ENCODE data around the gene DNHD1. TPM values are rescaled to one million over a fixed set of nuclear protein-coding genes. Genes with fewer than 3 reads are reported as not detected.

The DNHD1 gene
- total RNA-seq, 3 donors from 2014 or later (not counting 1 experiment from before 2014, with no cell fraction given) = 29.6 to 38.3 (median 31.4) TPM

GRCh38 chr11:6457581-6458320, 39.3 kb upstream of the DNHD1 start:
- Histone ChIP-seq H3K27ac (ENCODE audit: low read length) (no peak overlapping the region), H3K27me3 (ENCODE audit: control insufficient read depth, insufficient read depth, low read length) (no peaks in the 10 kb centered on the region), H3K4me3 (ENCODE audit: low read length) (no peak overlapping the region), H3K4me1 (ENCODE audit: control insufficient read depth, insufficient read depth, low read length) (no peaks in the 10 kb centered on the region), H3K9me3 (ENCODE audit: control insufficient read depth, insufficient read depth, low read length) (no peaks in the 10 kb centered on the region), H3K36me3 (ENCODE audit: control insufficient read depth, insufficient read depth, low read length) (peaks cover 25% of the 10 kb centered on the region)
- Mint-ChIP-seq H3K36me3 (peaks cover 5% of the 10 kb centered on the region), H3K27ac (no peak overlapping the region), H3K4me3 (no peak overlapping the region), H3K4me1 (no peaks in the 10 kb centered on the region), H3K27me3 (ENCODE audit: low read depth in 2 of 2) (no peaks in the 10 kb centered on the region), H3K9me3 (no peaks in the 10 kb centered on the region)
- no peak for ATAC-seq
- 93% methylated on average over 26 of the region's 26 CpGs for WGBS (ENCODE audit: insufficient coverage)
- TF ChIP-seq, protein P1, sequence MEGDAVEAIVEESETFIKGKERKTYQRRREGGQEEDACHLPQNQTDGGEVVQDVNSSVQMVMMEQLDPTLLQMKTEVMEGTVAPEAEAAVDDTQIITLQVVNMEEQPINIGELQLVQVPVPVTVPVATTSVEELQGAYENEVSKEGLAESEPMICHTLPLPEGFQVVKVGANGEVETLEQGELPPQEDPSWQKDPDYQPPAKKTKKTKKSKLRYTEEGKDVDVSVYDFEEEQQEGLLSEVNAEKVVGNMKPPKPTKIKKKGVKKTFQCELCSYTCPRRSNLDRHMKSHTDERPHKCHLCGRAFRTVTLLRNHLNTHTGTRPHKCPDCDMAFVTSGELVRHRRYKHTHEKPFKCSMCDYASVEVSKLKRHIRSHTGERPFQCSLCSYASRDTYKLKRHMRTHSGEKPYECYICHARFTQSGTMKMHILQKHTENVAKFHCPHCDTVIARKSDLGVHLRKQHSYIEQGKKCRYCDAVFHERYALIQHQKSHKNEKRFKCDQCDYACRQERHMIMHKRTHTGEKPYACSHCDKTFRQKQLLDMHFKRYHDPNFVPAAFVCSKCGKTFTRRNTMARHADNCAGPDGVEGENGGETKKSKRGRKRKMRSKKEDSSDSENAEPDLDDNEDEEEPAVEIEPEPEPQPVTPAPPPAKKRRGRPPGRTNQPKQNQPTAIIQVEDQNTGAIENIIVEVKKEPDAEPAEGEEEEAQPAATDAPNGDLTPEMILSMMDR (IDR thresholded peaks at IDR 0.05) = no peak
- no peak for DNase-seq
- intact Hi-C loops (cut with micrococcal nuclease) = no loop called here

- H3K4me3 Mint-ChIP-seq = no peak overlapping the region
- H3K9me3 ChIP-seq (ENCODE audit: control insufficient read depth, insufficient read depth, low read length) = no peaks in the 10 kb centered on the region
- peaks cover 23% of the 10 kb centered on the region for H3K36me3 ChIP-seq (ENCODE audit: control insufficient read depth, insufficient read depth, low read length)
- TF ChIP-seq, protein P1 (IDR thresholded peaks at IDR 0.05) = no peak
- intact Hi-C loops (cut with micrococcal nuclease) = no loop called here
- ATAC-seq (no peak), DNase-seq (no peak)
- no peaks in the 10 kb centered on the region for H3K9me3 Mint-ChIP-seq
- H3K27ac Mint-ChIP-seq = no peak overlapping the region
- 83% methylated on average over 2 of the region's 2 CpGs for WGBS (ENCODE audit: insufficient coverage)
- H3K27me3 Mint-ChIP-seq (ENCODE audit: low read depth in 2 of 2) = no peaks in the 10 kb centered on the region
- no peak overlapping the region for H3K27ac ChIP-seq (ENCODE audit: low read length)
- H3K4me1 ChIP-seq (ENCODE audit: control insufficient read depth, insufficient read depth, low read length) = no peaks in the 10 kb centered on the region
- no peaks in the 10 kb centered on the region for H3K27me3 ChIP-seq (ENCODE audit: control insufficient read depth, insufficient read depth, low read length)
- H3K4me1 Mint-ChIP-seq = no peaks in the 10 kb centered on the region
- peaks cover 5% of the 10 kb centered on the region for H3K36me3 Mint-ChIP-seq
- no peak overlapping the region for H3K4me3 ChIP-seq (ENCODE audit: low read length)
Measured at GRCh38 chr11:6458352-6459098, 38.6 kb upstream of the DNHD1 start.

- 75% methylated on average over 1 of the region's 1 CpG for WGBS (ENCODE audit: insufficient coverage)
- Mint-ChIP-seq H3K4me3 (no peak overlapping the region), H3K27ac (no peak overlapping the region), H3K36me3 (peaks cover 5% of the 10 kb centered on the region), H3K4me1 (no peaks in the 10 kb centered on the region), H3K27me3 (ENCODE audit: low read depth in 2 of 2) (no peaks in the 10 kb centered on the region), H3K9me3 (no peaks in the 10 kb centered on the region)
- no peak for ATAC-seq
- no peak for DNase-seq
- H3K36me3 ChIP-seq (ENCODE audit: control insufficient read depth, insufficient read depth, low read length) = peaks cover 26% of the 10 kb centered on the region
- no peaks in the 10 kb centered on the region for H3K27me3 ChIP-seq (ENCODE audit: control insufficient read depth, insufficient read depth, low read length)
- no peak overlapping the region for H3K4me3 ChIP-seq (ENCODE audit: low read length)
- intact Hi-C loops (cut with micrococcal nuclease) = no loop called here
- no peaks in the 10 kb centered on the region for H3K4me1 ChIP-seq (ENCODE audit: control insufficient read depth, insufficient read depth, low read length)
- H3K9me3 ChIP-seq (ENCODE audit: control insufficient read depth, insufficient read depth, low read length) = no peaks in the 10 kb centered on the region
- TF ChIP-seq, protein P1 (IDR thresholded peaks at IDR 0.05) = no peak
- no peak overlapping the region for H3K27ac ChIP-seq (ENCODE audit: low read length)
Measured at GRCh38 chr11:6459099-6459450, 38.0 kb upstream of the DNHD1 start.
